Activated CD4-positive, alpha-beta T cell treated with anti-CD3 and anti-CD28 coated beads, Interleukin-2, amount 50 U/mL, for 16 hours (primary cell): ENCODE results near the gene PFKL.

ENCODE experiments used
- DNase-seq: peaks from one replicate; pipeline ENCODE4 v3.0.0-alpha.2; 2020

The PFKL gene

DNA sequence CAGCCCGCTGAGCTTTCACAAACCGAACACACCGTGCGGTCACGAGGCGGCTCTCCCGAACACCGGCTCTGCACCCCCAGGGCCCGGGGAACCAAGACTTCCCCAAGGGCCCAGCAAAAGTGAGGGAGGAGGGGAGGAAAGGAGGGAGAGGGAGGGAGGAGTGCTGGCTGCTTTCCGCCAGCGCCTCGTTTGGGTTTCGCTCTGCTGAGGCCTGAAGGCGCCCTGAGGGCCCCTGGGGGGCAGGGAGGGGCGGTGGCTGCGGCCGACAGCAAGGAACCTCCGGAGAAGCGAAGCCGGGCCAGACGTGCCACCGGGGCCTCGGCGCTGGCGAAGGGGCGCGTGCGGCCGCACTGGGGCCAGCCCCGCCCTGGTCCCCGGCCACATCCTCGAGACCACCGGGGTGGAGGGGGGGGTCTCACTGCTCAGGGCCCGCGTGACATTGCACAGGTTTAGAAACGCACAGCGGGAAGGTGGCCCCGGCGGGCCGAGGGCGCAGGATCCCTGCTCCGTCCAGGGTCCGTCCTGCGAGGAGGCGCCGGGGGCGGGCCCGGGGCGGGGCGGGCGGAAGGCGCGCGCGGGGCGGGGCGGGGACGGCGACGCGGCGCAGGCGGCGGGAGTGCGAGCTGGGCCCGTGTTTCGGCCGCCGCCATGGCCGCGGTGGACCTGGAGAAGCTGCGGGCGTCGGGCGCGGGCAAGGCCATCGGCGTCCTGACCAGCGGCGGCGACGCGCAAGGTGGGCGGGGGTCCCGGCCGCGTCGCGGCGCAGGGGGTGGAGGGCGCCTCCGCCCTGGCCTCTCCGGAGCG, at the start of gene PFKL:
TSS of gene PFKL (plus strand) at position 596 of the 804 bp plus-strand sequence. CDS start at position 649, 53 bp downstream.
- peak; percentile 80 for DNase-seq

DNA sequence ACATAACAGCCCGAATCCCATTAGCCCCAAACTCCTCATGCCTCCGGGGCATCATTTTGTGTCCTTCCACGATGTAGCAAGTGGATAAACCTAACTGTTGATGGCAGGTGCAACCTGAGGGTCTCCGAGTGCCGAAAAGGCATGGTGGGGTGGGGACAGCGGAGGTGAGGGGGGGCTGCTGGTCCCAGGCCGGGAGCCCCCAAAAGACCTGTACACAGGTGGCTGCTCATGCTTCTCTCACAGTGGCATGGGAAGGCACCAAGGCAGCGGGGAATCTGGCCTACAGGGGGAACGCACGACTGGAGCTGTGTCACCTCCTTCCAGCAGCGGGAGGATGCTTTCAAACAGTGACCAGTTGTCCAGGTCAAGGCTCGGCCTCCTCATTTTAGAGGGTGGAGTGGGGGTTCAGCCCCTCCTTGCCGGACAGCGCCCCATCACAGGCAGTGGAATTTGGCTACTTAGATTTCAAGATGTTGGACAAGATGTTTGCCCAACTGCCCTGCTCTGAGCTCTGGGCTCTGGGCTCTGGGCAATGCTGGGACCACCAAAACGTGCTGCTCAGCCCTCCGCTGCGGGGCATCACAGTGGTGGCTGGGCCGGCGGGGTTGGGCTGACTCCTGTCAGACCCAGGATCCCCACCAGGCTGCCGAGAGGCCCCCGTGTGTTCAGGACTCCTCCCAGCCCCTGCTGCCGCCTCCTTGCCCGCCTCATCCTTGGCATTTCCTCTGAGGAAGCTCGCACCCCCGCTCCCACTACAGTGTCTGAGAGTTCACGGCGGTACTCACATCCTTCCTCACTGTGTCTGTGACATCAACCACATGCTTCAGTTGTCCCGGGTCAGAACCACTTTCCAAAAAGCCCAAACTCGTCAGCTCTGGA, 45.8 kb upstream of the PFKL start:
- no peak for DNase-seq

DNA sequence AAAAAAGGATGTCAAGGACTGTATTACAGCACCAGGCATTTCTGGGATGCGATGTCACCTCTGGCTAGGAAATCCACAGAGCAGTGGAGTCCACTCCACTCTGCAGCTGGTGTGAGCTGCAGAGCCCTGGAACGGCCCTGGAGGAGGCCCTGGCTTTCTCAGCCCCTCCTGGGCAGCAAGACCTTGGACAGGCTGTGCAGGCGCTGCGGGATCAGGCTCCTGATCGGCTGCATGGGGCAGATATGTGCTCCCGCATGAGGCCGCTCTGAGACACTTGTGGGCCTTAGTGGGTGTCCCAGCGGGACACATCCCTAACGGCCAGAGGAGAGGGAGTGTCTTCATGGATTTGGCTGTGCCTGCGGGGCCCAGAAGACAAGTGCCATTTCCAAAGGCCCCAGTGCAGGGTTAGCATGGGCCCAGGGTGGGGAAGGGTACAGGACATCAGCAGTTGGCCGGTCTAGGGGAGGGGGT, 44.3 kb upstream of the PFKL start:
- no peak for DNase-seq

DNA sequence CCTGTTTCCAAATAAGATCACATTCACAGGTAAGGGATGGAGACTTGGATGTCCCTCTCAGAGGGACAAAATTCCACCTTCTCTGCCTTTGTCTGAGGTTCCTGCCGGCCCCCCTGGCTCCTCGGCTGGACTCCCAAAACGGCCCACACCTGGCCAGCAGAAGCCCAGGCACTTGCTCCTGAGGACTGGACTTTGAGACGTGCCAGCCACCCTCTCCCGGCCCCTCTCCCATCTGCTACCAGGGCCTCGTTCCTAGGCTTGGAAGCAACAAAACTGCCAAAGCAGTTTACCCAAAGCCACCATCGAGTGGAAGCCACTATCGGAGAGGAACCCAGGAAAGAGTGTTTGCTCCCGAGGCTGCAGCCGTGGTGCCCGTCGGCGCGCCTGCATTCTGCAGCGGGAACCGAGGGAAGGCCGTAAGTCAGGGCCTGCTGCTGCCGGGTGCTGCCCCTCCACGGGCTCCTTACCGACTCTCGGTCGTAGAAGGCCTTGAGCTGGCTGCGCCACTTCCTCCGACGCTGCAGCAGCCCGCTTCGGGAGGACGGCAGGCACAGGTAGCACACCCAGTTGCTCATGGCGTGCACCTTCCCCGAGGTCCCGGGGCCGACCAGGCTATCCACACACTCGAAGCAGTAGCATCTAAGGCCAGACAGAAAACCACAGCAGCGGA, 41.7 kb upstream of the PFKL start:
- DNase-seq = no peak

DNA sequence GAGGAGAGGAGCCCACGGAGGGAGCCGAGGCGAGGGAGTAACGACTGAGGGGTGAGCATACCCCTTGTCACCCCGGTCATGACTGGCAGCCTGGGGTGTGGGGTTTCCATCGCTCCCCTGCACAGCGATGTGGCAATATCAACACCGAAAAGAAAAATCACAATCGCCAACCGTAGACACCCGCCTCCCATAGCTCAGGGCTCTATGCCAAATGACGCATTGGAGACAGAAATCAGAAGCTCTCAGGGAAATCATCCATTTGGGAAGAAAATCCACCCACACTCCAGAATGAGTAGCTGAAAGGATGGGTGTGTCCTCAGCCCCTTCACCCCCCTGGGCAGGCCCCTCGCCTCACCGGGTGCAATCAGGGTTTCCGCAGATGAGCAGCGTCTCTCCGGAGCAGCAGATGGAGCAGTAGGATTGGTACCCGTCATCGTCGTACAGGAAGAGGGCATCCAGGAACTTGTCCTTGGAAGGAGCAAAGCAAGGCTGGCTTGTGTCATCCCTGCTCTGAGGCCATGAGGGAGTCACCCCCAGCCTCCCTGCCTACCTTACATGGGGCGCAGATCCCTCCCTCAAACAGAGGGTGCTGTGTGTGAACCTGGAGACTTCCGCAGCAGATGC, 40.7 kb upstream of the PFKL start:
- no peak for DNase-seq

DNA sequence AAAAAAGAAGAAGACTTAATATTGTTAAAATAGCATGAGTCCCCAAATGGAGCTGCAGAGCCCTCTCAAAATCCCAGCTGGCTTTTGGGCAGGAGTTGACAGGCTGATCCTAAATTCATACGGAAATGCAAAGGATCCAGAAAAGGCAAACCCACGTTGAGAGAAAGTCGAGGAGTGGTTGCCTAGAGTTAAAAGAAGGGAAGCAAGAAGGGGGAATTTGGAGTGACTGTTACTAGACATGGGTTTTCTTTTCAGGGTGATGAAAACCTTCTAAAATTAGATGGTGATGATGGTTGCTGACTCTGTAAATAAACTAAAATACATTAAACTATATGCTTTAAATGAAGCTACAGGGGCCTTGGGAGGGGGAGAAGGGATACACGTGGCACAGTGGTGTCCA, 39.8 kb upstream of the PFKL start:
- DNase-seq = no peak

DNA sequence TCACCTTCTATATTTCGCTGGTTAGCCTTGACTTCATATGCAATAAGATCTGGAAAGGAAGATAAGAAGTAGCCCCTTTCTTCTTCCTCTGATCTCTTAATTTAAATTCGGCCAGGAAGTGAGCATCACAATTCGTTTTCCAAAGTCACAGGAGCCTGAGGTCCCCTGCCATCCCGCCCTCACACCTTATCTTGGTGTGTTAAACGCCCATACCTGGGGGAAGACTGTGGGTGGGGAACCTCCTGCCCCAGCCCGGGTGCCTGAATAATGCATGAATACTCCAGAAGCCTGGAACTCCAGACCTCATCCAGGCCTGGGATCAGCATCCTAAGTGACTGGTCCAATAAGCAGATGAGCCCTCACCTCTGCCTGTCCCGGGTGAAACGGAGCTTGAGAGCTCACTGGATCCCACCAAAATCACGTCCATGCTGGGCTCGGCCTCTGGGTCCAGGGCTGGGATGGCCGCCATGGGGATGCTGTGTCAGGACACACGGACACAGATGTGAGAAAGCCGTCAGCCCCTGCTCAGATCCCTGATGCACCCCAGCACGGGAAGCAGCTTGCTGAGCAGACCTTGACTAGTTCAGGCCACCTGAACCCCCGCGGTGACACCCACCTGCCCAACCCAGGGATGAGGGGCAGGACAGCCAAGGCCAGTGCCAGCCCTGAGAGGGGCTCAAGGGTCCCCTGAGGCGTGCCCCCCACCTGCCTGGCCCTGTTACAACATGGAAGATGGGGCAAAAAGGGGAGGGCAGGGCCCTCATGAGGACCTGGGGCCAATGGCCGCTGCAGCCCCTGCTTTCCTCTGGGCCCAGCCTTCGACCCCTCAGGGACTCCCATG, 38.8 kb upstream of the PFKL start:
- DNase-seq = no peak

DNA sequence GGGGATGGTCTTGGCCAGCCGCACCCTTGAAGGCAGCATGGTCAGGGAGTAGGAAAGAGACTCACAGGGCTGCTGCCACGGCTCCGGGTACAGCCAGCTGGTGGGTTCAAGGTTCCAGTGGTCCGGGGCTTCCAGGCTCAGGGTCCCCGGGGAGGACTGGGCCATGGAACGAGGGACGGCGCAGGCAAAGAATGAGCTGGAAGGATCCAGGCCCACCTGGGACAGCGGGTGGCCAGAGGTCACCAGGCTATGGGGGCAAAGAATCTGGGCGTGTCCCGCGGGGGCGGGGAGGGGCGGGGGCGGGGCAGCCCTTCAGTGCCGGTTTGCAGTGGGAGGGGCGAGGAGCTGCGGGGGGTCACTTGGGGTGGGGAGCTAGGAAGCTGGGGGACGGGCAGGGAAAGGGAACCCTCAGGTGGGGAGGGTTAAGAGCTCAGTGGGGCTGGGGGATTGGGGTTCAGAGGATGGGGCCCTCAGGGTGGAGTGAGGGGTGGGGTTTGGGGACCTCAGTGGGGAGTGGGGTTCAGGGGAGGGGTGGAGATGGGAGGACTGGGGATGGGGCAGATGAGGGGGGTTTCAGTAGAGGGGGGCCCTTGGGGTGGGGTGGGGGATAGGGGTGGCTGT, 38.1 kb upstream of the PFKL start, which contains the start of gene DNMT3L:
TSS of gene DNMT3L (minus strand) at position 223 of the 621 bp plus-strand sequence. CDS start 638 bp downstream, outside the sequence.
- no peak for DNase-seq

DNA sequence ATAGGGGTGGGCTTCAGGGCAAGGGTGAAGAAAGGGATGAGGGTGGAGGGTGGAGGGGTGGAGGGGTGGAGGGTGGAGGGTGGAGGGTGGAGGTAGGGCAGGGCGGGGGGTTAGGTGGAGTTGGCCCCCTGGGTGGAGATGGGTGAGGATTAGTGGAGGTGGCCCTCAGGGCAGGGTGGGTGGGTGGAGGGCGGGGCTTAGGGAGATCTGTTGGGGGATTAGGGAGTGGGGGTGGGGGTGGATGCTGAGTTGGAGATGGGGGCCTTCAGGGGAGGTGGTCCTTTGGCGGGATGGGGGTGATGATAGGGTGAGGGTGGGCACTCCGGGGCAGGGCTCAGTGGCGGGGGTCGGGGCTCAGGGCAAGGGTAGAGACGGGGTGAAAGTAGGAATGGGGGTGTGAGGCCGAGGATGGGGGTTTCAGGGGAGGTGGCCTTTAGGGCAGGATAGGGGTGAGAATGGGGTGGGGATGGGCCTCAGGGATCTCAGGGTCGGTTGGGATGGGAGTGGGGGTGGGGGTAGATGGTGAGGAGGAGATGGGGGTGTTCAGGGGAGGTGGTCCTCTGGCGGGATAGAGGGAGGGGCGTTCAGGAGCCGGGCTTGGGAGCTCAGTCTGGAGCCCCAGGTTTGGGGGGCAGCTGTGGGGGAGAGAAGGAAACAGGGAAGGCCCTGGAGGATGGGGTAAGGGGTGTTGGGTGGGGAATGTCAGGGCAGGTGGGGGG, 37.4 kb upstream of the PFKL start:
- no peak for DNase-seq

DNA sequence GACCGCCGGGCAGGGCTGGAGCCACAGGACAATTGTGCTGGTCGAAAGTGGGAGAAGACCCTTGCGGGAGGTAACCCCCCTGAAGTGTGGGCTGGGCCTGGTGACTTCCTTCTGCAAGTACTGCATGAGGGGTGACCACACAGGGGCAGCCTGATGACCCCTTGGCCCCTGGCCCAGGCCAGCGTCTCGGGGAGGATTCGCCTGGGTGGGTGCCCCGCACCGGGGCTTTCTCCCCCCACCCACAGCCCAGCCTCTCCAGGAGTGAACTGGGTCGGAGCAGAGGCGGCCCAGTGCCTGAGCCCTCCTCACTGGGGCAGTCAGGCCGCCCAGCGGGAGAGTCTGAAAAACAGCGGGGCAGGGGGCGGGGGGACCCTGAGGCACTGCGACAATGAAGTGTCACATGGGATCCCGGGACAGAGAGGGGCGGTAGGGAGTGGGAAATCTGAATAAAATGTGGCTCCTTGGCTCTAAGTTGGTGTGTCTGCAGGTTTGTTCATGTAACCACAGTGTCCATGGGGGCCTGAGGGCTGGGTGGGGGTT, 36.6 kb upstream of the PFKL start:
- DNase-seq = no peak

DNA sequence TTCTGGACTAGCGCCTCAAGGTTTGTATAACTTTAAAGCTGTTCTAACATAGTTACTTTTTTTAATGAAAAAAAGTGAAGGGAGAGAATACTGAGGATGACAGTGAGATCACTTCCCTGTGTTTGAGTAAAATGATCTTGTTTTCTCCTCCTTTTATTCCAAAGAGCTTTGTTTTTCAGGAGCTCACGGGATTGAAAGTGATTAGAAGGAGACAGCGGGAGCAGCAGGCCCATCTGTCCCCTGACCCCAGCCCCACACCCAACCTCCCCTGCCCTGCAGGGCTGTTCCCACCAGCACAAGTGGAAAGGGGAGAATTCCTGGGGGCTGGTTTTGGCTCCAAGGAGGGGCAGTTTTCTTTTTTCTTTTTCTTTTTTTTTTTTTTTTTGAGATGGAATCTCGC, 36.1 kb upstream of the PFKL start:
- no peak for DNase-seq

DNA sequence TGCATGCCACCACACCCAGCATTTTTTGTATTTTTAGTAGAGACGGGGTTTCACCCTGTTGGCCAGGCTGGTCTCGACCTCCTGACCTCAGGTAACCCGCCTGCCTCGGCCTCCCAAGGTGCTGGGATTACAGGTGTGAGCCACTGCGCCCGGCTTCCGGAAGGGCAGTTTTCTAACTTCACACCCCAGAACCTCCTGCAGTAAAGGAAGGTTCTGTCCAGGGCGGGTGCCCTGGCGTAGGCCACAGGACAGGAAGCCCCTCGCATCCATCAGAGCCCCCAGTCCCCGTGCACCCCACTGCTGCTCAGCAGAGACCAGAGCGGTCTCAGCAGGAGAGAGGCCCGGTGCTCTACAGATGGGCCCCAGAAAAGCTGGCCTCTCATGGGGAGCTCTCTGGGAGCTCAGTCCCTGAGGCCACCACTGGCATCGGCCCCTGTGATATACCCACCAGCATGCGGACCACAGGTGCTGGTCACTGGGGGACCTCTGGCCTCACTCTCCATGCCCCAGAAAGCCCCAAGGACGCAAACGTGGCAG, 34.1 kb upstream of the PFKL start:
- DNase-seq = no peak

DNA sequence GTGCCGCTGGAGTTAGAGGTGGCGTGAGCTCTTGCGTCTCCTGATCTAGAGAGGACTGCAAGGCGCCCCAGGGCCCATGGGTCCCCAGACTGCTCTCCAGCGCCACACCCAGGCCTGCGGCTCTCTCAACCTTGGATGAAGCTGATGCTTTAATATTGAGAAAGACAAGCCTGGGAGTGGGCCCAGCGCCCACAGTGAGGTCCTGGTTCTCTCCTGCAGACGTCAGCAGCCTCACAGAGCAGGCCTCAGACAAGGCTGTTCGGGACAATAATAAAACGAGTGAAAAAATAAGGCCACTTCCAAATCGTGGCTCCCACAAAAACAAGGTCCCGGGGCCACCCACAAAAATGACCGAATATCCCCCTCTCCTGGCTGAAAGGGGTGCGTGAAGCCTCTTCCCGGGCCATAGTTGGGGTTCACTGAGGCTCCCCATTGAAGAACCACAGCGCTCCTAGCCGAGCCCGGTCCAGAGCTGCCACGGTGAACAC, 32.2 kb upstream of the PFKL start:
- peak; percentile 8 for DNase-seq

DNA sequence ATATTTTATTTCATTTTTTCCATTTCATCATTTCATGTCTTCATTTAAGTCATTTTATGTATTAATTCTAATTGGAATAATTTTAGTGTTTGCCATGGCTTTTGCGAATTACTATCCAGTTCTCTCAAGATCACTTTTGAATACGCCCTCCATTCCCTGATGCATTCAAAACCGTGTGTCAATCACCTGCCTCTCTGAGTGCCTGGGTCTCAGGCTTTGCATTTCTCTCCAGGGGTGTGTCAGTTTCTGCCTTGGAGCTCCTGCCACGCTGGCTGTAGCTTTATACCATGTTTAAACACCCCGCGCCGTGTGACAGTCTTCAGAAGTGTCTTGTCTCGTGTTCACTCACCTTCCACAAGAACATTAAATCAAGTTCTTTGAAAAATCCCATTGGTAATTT, 30.8 kb upstream of the PFKL start:
- DNase-seq = no peak

DNA sequence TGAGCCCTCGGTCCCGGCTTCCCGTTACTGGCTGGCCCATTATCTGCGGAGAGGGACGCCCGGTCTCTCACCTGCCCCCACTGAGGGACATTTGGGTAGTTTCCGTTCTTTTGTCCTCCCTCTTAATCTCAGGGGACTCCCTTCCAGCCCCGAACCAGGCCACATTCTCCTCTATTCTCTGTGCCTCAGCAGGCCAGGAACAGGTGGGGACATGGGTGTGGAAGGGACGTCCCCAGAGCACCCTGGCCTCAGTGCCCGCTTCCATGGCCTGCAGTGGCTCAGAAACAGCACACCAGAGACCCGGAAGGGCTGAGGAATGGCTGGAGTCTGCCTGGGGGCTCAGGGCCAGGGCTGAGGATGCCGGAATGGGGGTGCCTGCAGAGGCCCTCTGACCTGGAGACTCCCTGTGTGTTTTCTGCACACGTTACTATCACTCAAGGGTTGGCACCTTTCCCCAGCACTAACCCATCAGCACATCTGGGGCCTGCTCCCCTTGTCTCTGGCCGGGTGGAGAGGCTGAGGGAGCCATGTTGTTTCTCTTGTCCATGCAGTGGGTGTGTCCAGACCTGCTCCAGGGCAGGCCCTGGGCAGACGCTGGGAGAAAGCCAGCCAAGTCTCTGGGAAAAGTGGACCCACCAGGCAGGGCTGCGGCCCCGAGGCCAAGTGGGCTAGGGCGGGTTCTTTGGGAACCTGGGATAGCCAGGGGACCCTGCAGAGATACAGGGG, 28.1 kb upstream of the PFKL start:
- no peak for DNase-seq

DNA sequence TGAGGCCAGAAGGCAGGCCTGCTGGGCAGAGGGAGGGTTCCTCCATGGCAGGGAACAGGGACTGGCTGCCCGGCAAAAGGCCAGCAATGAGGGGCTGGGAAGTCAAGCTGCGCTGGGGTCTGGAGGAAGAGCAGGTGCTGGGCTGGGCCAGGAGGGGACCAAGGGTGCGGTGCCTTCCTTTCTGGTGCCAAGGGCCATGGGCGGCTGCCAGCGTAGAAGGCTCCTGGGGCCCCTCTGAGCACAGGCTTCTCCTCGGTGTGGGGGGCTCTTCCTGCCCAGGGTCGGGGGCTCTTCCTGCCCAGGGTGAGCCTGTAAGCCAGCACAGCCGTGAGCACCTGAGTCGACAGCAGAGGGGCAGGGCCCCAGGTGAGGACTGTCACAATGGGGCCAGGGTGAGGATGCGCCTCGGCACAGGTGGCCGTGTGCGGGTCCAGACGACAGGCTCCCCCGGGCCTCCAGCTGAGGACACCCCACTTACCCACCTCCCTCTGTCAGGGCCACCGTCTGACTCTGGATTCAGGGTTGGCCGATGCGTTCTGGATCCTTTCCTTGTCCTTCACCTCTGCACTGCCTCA, 27.5 kb upstream of the PFKL start:
- DNase-seq = no peak

DNA sequence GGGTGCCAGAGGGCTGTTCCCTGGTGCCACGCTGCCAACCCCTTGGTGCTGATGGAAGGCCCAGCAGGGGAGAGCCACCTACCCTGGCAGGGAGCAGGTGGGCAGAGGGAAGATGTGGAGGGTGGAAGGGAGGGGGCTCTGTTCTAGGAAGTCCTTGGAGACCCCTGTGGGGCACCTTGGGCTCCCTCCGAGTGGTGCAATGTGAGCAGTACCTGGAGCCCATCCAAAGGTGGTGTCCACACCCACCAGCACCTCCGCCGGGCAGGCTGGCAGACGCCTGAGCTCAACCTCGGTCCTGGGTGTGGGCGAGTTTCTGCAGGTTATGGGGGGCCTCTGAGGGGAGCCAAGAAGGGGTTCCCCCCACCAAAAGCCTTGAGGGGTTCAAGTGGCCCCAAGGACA, 26.8 kb upstream of the PFKL start:
- no peak for DNase-seq

DNA sequence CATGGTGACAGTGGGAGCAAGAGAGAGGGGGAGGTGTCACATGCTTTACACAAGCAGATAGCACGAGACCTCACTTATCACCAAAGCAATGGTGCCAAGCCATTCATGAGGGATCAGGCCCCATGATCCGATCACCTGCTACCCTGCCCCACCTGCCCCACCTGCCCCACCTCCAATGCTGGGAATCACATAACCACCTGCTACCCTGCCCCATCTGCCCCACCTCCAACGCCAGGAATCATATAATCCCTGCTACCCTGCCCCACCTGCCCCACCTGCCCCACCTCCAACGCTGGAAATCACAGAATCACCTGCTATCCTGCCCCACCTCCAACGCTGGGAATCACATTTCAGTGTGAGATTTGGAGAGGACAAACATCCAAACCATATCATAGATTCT, 24.8 kb upstream of the PFKL start:
- no peak for DNase-seq
